GM15510 (cell line): Measurements from ENCODE around the gene RAVER1.
A peak's percentile ranks its signal among the peaks of the same experiment; 100 is the strongest.

Experiments used
- POLR2A ChIP-seq: IDR thresholded peaks from 3 replicates; pipeline ENCODE4 v1.6.1; 2011; ENCODE audit warnings: borderline replicate concordance; ENCODE audit not compliant: insufficient read length; ENCODE audit errors: extremely low read depth

RAVER1 gene

DNA sequence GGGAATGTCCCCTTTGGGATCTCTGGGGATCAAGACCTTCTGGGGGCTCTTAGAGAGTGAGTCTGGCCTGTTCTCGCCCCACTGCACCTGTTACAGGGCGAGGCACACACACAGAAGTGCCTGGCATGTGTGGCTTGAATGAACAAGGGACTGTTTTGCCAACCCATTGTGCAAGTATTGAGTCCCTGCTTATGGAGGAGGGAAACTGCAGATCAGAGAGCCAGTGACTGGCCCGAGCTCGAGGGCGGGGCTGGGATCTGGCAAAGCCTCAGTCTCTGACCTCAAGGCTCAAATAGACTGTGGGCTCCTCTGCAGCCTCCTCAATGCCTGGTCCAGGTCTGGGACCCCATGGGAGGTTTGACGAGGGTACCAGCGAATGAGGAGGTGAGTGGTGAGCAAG is 5.5 kb downstream of the RAVER1 start:
- no peak for TF ChIP-seq POLR2A

GRCh38 chr19:10325732-10326131 is 7.6 kb downstream of the RAVER1 start:
- no peak for TF ChIP-seq POLR2A

GRCh38 chr19:10321874-10322835 is 11.2 kb downstream of the RAVER1 start:
- TF ChIP-seq POLR2A: no peak

GRCh38 chr19:10321417-10321797 is 11.9 kb downstream of the RAVER1 start:
- no peak for TF ChIP-seq POLR2A

- TF ChIP-seq POLR2A: no peak
Observed at GRCh38 chr19:10320602-10321416, 12.5 kb downstream of the RAVER1 start.

- TF ChIP-seq POLR2A: no peak
Observed at GRCh38 chr19:10318807-10319682, 14.3 kb downstream of the RAVER1 start.

DNA sequence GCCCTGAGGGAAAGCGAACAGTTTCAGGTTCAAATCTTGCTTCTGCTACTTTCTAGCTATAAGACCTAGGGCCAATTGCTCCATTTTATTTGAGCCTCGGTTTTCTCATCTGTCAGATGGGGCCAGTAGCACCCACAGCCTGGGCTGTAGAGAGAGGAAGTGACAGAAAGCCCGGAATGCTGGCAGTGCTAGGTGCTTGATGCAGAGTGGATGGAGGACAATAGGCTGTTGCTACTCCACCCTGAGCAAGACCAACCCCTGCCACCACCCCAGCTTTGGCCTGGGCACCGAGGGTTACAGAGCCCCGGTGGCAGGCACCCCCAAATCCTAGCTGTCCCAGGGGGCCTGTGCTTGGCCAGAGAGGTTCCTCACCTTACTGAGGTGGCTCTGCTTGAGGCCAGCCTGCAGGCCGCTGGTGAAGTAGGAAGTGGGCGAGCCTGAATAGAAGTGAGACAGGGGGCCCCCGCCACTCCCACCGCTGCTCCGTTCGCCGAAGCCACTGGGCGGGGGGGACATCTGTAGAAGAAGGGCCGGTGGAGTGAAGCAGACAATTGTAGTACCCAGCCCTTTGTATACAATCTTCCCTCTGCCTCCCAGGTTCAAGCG is 15.4 kb downstream of the RAVER1 start:
- no peak for TF ChIP-seq POLR2A

GRCh38 chr19:10317045-10317856 is 16.1 kb downstream of the RAVER1 start:
- TF ChIP-seq POLR2A: no peak

GRCh38 chr19:10316229-10317044 is 16.9 kb downstream of the RAVER1 start:
- TF ChIP-seq POLR2A: no peak

DNA sequence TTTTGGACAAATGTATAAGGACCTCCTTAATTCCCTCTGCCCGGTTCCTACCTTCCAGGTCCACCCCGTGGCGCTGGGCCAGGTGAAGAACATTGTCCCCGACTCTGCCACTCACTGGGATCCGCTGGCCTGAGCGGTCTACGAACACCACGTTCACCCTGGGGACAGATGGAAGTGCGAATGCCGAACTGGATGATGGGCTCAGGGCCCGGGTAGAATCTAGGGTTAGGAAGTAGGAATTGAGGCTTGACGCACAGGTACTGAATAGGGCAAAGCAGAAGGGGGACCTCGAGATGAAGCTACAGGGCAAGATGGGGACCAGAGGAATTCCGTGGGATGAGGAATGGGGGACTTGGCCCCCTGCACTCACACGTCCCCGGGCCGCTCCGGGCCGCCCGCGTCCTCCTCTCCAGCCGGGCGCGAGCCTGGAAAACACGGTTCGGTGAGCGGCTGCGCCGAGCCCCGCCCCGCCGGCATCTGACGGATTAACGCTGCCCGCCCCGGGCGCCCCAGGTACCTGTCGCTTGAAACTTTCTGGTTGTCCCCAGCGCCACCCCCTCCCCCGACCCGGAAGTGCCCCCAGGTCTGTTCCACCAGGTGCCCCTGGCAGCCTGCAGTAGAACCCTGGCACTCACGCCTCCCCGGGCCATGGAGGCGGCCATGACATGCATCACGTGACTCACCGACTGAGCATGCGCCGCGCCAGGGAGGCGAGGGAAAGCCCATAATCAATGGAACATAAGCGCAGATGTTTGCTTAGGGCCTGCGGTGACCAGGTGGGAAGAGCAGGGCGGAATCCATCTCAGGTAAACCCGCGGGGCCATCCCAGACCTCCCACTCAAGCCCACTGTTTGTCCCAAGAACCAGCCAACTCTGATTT is 17.8 kb downstream of the RAVER1 start, which contains the start of gene FDX2:
Gene FDX2 (minus strand): TSS at position 681 of the 880 bp plus-strand sequence. CDS start 19 bp downstream, at position 662.
- TF ChIP-seq POLR2A: peak; percentile 76

- no peak for TF ChIP-seq POLR2A
Observed at GRCh38 chr19:10309423-10309822, 23.9 kb downstream of the RAVER1 start, which contains the start of gene ZGLP1. Gene ZGLP1 (minus strand): TSS chr19:10309815.
